ENCODE results near the gene CYYR1. TPM values are rescaled to one million over a fixed set of nuclear protein-coding genes. Genes with fewer than 3 reads are reported as not detected.

The CYYR1 gene
- polyA plus RNA-seq, 1 donor from 2014 or later: 0.62 TPM

DNA sequence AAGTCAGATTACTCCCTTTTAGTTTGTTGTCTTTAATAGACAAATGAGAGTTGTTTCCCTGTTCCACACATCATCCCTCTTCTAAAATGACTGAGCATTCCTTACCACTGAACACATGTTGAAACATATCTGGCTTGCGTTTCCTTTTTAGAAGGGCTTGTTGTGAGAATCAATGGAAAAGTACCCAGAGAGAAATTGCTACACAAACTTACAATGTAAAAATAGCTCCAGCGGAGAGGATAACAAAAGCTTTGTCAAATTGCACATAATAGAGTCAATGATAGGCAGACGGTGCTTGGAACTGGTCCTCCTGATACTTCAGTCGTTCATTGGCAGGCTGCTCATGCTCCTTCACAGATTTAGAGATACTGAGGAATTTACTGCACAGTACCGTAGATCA lies 123.9 kb downstream of the CYYR1 start:
- H2AFZ ChIP-seq (ENCODE audit: low read depth, low read length): no peak overlapping the region
- H3K27ac ChIP-seq (ENCODE audit: low read length): no peak overlapping the region
- no peak overlapping the region for H3K4me3 ChIP-seq (ENCODE audit: low read length)
- no peak overlapping the region for H3K9ac ChIP-seq (ENCODE audit: low read length)
- H3K79me2 ChIP-seq (replicated peaks; ENCODE audit: insufficient read depth, low read length): no peaks in the 10 kb centered on the region
- H3F3A ChIP-seq (ENCODE audit: insufficient read depth, low read length, poor library complexity, severe bottlenecking): no peaks in the 10 kb centered on the region
- H3K36me3 ChIP-seq (ENCODE audit: insufficient read depth, low read length): no peaks in the 10 kb centered on the region
- no peaks in the 10 kb centered on the region for H3K27me3 ChIP-seq (ENCODE audit: insufficient read depth, low read depth, low read length)
- no peaks in the 10 kb centered on the region for H3K9me3 ChIP-seq (ENCODE audit: low read length)
- H3K9me2 ChIP-seq (ENCODE audit: insufficient read depth, low read length): no peaks in the 10 kb centered on the region
- no peak overlapping the region for H3K4me2 ChIP-seq (ENCODE audit: low read length)
- no peaks in the 10 kb centered on the region for H4K20me1 ChIP-seq (ENCODE audit: insufficient read depth)
- TF ChIP-seq, protein P1, sequence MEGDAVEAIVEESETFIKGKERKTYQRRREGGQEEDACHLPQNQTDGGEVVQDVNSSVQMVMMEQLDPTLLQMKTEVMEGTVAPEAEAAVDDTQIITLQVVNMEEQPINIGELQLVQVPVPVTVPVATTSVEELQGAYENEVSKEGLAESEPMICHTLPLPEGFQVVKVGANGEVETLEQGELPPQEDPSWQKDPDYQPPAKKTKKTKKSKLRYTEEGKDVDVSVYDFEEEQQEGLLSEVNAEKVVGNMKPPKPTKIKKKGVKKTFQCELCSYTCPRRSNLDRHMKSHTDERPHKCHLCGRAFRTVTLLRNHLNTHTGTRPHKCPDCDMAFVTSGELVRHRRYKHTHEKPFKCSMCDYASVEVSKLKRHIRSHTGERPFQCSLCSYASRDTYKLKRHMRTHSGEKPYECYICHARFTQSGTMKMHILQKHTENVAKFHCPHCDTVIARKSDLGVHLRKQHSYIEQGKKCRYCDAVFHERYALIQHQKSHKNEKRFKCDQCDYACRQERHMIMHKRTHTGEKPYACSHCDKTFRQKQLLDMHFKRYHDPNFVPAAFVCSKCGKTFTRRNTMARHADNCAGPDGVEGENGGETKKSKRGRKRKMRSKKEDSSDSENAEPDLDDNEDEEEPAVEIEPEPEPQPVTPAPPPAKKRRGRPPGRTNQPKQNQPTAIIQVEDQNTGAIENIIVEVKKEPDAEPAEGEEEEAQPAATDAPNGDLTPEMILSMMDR (IDR thresholded peaks at IDR 0.05; ENCODE audit: poor library complexity, severe bottlenecking): no peak
- TF ChIP-seq, protein P2, sequence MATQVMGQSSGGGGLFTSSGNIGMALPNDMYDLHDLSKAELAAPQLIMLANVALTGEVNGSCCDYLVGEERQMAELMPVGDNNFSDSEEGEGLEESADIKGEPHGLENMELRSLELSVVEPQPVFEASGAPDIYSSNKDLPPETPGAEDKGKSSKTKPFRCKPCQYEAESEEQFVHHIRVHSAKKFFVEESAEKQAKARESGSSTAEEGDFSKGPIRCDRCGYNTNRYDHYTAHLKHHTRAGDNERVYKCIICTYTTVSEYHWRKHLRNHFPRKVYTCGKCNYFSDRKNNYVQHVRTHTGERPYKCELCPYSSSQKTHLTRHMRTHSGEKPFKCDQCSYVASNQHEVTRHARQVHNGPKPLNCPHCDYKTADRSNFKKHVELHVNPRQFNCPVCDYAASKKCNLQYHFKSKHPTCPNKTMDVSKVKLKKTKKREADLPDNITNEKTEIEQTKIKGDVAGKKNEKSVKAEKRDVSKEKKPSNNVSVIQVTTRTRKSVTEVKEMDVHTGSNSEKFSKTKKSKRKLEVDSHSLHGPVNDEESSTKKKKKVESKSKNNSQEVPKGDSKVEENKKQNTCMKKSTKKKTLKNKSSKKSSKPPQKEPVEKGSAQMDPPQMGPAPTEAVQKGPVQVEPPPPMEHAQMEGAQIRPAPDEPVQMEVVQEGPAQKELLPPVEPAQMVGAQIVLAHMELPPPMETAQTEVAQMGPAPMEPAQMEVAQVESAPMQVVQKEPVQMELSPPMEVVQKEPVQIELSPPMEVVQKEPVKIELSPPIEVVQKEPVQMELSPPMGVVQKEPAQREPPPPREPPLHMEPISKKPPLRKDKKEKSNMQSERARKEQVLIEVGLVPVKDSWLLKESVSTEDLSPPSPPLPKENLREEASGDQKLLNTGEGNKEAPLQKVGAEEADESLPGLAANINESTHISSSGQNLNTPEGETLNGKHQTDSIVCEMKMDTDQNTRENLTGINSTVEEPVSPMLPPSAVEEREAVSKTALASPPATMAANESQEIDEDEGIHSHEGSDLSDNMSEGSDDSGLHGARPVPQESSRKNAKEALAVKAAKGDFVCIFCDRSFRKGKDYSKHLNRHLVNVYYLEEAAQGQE (IDR thresholded peaks at IDR 0.05; ENCODE audit: borderline replicate concordance): no peak
- TF ChIP-seq EP300 (conservative IDR thresholded peaks at IDR 0.05; ENCODE audit: poor library complexity, severe bottlenecking) (no peak), EZH2 (IDR thresholded peaks at IDR 0.05; ENCODE audit: borderline replicate concordance, insufficient read depth, low read length, poor library complexity, severe bottlenecking) (no peak), POLR2AphosphoS5 (IDR thresholded peaks at IDR 0.05) (peak; percentile 23), SMC3 (conservative IDR thresholded peaks at IDR 0.05; ENCODE audit: poor library complexity) (no peak)

DNA sequence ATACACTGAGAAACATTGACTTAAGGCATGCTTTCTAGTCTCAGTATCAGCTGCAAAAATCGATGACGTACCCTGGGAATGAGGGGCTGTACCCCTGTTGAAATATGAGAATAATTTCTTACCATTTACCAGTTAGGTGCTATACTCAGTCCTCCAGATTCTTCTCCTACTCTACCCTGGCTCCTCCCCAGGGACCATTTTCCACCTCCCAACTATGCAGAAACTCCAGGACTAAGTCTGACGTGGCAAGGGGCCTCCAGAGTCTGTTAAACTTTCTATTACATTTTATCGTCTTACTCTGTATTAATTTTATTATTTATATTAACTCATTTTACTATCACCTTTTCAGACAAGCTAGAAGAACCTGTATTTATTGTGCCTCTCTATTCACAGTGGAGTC lies 124.3 kb downstream of the CYYR1 start:
- TF ChIP-seq, protein P1 (IDR thresholded peaks at IDR 0.05; ENCODE audit: poor library complexity, severe bottlenecking): no peak
- TF ChIP-seq EZH2 (IDR thresholded peaks at IDR 0.05; ENCODE audit: borderline replicate concordance, insufficient read depth, low read length, poor library complexity, severe bottlenecking): no peak
- no peak for TF ChIP-seq TAF1 (IDR thresholded peaks at IDR 0.05; ENCODE audit: low read depth)
- TF ChIP-seq POLR2AphosphoS5 (IDR thresholded peaks at IDR 0.05): no peak
- no peak for TF ChIP-seq MXI1 (conservative IDR thresholded peaks at IDR 0.05; ENCODE audit: poor library complexity, severe bottlenecking)
- TF ChIP-seq, protein P2 (IDR thresholded peaks at IDR 0.05; ENCODE audit: borderline replicate concordance): no peak
- no peak for TF ChIP-seq SMC3 (conservative IDR thresholded peaks at IDR 0.05; ENCODE audit: poor library complexity)
- no peak for TF ChIP-seq EP300 (conservative IDR thresholded peaks at IDR 0.05; ENCODE audit: poor library complexity, severe bottlenecking)
- TF ChIP-seq RAD21 (conservative IDR thresholded peaks at IDR 0.05): no peak
- Histone ChIP-seq H3K27ac (ENCODE audit: low read length) (no peak overlapping the region), H3K9me3 (ENCODE audit: low read length) (no peaks in the 10 kb centered on the region), H3K79me2 (replicated peaks; ENCODE audit: insufficient read depth, low read length) (no peaks in the 10 kb centered on the region), H3K9me2 (ENCODE audit: insufficient read depth, low read length) (no peaks in the 10 kb centered on the region), H2AFZ (ENCODE audit: low read depth, low read length) (no peak overlapping the region), H3F3A (ENCODE audit: insufficient read depth, low read length, poor library complexity, severe bottlenecking) (no peaks in the 10 kb centered on the region), H4K20me1 (ENCODE audit: insufficient read depth) (no peaks in the 10 kb centered on the region), H3K27me3 (ENCODE audit: insufficient read depth, low read depth, low read length) (no peaks in the 10 kb centered on the region), H3K4me3 (ENCODE audit: low read length) (no peak overlapping the region), H3K36me3 (ENCODE audit: insufficient read depth, low read length) (no peaks in the 10 kb centered on the region), H3K4me2 (ENCODE audit: low read length) (no peak overlapping the region), H3K9ac (ENCODE audit: low read length) (no peak overlapping the region)

Measured in neural cell (in vitro differentiated cells).